Jurkat, Clone E6-1 (cell line): ENCODE results near the gene CPA1. TPM values are rescaled to one million over a fixed set of nuclear protein-coding genes. Genes with fewer than 3 reads are reported as not detected.

Experiments used
- DNase-seq: peaks from one replicate; pipeline ENCODE4 v3.0.0-alpha.2; 2011; ENCODE audit warnings: low read depth, low spot score
- H3K4me3 ChIP-seq: 2 replicates; pipeline ENCODE4 v1.5.1; 2011; ENCODE audit warnings: mild to moderate bottlenecking, low read length, control low read depth, moderate library complexity
- polyA plus RNA-seq: library from polyadenylated mRNA; unstranded; fragments of >200 nt; gene quantifications from one replicate; pipeline ENCODE4 v1.2.1, GENCODE V29; 2012; ENCODE audit warnings: missing spikeins; ENCODE audit not compliant: insufficient read length, insufficient read depth

The CPA1 gene
- not detected for polyA plus RNA-seq

DNA sequence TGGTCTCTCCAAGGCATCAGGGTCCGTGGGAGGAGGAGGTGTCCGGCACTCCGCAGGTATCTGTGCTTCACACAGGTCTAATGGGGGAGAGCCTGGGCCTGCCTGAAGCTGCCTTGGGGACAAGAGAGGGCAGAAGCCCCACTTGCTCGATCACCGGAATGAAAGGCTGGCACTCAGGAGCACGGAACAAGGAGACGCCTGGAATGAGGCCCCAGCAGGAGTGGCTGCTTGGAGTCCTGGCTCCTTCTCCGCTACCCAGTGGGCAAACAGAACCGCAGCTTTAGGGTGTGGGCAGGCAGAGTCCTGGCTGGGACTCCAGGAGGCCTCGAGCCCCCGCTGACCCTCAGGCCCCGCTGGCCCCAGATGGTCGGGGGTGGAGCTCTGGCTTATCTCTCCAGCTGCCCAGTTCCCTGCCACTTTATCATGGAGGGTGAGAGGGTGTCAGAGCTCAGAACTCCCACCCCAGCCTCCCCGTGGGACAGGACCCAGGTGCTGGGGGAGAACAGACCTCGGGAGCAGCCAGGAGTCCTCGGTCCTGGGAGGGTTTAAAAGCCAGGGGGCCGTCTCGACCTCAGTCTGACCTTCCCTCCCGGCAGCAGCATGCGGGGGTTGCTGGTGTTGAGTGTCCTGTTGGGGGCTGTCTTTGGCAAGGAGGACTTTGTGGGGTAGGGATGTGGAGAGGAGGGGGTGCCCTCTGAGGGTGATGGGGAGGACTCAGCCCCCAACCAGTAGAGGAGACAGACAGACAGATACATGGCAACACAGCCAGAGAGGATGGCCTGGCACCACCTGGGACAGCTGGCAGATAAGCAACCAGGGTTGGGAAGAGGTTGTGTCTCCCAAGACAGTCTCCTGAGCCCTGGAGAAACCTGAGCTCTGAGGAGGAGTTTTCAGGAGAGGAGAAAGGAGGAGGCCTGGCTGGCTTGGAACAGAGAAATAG is at the start of gene CPA1:
TSS of gene CPA1 (plus strand) at position 574 of the 940 bp plus-strand sequence. CDS start at position 601, 27 bp downstream.
- H3K4me3 ChIP-seq, result no peak within 1 kb of the TSS
- no peak for DNase-seq

DNA sequence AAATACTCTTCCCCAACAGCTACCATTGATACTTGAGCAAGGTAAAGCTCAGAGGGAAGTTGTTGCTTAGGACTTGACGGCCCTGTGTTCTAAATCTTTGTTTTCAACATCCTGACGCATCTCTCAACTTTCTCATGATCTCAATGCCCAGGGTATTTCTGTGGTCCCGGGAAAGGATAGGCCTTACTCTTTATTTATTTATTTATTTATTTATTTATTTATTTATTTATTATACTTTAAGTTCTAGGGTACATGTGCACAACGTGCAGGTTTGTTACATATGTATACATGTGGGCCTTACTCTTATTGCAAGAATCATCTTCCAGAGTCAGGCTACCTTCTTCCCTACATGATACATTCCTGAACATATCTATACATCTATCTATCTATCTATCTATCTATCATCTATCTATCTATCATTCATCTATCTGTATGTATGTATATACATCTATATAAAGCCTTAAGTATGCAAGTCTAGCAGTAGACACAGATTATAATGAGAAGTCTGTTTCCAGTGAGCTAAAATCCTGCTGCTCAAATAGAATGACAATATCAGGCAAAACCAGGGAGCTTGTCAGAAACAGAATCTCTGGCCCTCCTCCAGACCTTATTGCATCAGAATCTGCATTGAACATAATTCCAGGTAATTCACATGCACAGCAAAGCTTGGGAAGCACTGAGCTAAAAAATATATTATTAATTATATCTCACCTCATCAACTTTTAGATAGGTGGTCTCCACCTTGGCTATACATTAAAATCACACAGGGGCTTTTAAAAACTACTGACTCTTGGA is 47.8 kb upstream of the CPA1 start:
- DNase-seq, result no peak
- H3K4me3 ChIP-seq, result no peak overlapping the region

- no peak for DNase-seq
- H3K4me3 ChIP-seq, result no peak overlapping the region
These were observed 46.5 kb upstream of the CPA1 start for GRCh38 chr7:130333832-130334231.

DNA sequence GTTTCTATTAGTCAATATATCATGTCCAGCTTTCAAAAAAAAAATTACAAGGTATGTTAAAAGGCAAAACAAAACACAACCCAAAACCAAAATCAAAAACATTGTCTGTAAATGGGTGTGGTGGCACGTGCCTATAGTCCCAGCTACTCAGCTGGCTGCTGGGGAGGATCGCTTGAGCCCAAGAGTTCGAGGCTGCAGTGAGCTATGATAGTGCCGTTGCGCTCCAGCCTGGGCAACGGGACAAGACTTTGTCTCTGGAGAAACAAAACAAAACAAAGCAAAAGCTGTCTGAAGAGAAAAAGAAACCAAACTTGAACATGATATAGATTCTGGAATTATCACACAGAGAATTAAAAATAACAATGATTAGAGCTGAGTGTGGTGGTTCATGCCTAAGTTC is 46.0 kb upstream of the CPA1 start:
- H3K4me3 ChIP-seq, result no peak overlapping the region
- DNase-seq, result no peak

DNA sequence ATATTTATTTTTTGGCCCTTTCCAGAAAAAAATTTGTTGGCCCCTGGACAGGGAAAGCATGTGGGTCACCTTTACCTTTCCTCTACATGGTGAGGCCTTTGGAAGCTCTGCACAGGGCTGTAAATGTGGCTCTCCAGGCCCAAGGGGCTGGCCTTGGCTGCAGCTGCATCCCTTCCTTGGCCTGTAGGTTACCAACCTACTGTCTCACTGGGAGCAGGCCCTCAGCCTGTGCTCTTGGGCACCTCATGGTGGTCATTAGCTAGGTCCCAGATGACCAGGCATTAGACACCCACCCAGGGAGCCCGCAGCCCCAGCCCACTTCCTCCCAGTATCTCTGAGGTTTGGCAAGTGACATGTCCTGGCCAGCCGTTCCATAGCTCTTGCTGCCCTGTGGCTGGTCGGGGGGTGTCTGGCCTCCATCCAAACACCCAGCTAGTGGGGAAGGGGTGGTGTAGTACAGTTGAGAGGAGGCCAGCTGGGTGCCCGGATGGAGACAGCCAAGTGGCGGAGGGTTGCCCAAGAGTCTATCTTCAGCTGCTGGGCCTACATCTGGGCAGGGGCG is 42.8 kb upstream of the CPA1 start:
- no peak overlapping the region for H3K4me3 ChIP-seq
- no peak for DNase-seq

DNA sequence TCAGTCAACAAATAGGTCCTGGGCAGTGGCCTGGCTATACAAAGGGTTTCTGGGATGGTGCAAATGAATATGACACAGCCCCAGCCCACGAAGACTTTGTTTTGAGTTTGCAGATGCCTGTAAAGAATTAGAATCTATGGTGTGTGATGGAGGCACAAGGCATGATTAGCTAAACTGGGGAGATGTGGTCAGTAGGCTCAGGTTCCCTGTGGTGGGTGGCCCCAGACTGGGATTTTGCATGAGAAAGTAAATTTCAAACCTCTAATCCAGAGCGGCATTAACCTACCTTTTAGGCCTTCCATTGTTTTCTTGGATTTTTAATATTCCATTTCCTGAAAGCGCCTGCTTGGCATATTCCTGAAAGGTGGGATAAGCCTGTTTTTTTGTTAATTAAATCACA is 42.1 kb upstream of the CPA1 start:
- no peak for DNase-seq

GRCh38 chr7:130341882-130342281 is 38.4 kb upstream of the CPA1 start:
- H3K4me3 ChIP-seq, result no peak overlapping the region
- DNase-seq, result no peak

More for the DNA sequence above, 42.1 kb upstream of the CPA1 start:
- no peak overlapping the region for H3K4me3 ChIP-seq

- no peak overlapping the region for H3K4me3 ChIP-seq
- no peak for DNase-seq
These were observed 37.5 kb upstream of the CPA1 start for GRCh38 chr7:130342701-130343380.

- no peak within 1 kb of the TSS for H3K4me3 ChIP-seq
- DNase-seq, result no peak
These were observed 35.9 kb upstream of the CPA1 start, which contains the start of gene CPA5 for GRCh38 chr7:130344271-130344866. Gene CPA5 (plus strand): TSS chr7:130344816. CDS start chr7:130346486, 1,670 bp downstream.

GRCh38 chr7:130345136-130345535 is 35.2 kb upstream of the CPA1 start:
- no peak for DNase-seq
- H3K4me3 ChIP-seq, result no peak overlapping the region

GRCh38 chr7:130345725-130346124 is 34.6 kb upstream of the CPA1 start:
- H3K4me3 ChIP-seq, result no peak overlapping the region
- no peak for DNase-seq

DNA sequence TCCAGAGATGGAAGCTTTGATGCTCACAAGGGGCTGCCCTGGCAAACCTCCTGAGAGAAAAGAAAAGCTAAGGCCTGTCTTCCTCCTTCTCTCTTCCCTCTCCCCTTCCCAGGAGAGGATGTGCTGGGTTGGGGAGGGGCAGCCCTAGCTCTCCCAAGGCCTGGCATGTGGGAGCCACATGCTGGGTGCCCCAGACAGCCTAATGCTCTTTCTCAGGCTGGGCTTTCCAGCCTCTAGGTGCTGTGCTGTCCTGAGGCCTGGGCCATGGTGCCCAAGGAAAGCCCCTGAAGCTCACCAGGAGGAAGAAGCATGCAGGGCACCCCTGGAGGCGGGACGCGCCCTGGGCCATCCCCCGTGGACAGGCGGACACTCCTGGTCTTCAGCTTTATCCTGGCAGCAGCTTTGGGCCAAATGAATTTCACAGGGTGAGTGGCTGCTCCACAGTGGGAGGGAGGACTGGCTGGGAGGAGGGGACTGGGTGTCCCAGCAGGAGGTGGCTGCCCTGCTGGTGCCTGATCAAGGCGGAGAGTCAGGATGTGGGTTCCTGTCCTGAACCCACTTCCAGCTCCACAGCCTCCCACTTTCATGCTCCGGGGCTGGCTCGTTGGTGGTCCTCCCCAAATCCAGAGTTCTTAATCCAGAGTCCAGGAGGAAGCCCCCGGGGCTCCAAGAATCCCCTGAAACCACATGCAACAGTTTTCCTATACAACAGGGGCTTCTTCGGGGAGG is 34.0 kb upstream of the CPA1 start:
- DNase-seq, result no peak
- no peak overlapping the region for H3K4me3 ChIP-seq

DNA sequence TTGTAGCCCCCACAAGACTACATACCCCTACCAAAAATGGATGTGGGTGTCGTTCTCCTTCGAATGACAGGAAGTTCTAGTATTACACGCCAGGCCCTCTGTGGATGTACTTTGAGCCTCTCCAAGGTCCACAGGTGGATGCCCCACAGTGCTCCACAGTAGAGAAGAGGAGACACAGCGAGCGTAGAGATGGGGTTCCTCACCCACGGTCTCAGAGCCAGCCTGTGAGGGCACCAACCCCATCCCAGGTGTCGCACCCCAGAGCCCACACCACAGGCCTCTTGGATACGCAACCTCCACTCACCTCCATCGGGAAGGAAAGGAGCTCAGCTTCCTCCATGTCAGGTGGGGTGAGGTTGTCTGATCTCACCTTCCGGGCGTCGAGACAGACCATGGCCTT is 33.4 kb upstream of the CPA1 start:
- no peak overlapping the region for H3K4me3 ChIP-seq
- DNase-seq, result no peak

DNA sequence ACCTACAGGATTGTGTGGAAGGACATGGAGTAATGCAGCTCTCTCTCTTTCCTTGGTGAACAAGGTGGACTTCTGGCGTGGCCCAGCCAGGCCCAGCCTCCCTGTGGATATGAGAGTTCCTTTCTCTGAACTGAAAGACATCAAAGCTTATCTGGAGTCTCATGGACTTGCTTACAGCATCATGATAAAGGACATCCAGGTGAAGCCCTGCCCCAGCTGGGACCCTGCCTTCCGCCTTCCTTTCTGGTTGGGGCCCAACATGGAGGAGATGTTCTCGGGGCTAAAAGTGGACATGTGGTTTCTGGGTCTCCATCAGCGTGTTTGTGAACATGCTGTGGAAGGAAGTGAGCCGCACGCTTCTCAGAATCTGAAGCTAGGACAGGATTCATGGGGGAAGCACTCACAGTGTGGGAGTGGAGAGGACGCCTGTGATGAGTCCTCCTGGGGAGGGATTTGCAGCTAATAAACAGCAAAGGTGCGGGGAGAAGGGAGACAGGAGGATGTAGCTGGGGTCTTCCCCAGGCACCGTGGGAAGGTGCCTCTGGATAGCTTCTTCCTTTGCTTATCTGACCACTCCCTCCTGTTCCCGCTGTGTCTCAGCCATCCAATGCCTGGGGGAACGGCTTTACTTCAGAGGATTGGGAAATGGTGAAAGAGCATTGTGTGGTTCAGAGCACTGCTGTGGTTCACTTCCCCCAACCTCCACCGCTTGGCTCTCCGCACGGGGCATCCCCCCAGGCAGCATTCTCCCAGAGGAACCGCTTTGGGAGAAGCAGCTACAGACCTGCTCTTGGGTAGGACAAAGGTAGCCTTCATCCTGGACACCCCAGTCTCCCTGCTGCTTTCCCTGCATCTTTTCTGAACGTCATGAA is 30.1 kb upstream of the CPA1 start:
- no peak for DNase-seq

GRCh38 chr7:130350945-130351790 is 29.1 kb upstream of the CPA1 start:
- no peak overlapping the region for H3K4me3 ChIP-seq
- no peak for DNase-seq

More for the DNA sequence above, 30.1 kb upstream of the CPA1 start:
- H3K4me3 ChIP-seq, result no peak overlapping the region

DNA sequence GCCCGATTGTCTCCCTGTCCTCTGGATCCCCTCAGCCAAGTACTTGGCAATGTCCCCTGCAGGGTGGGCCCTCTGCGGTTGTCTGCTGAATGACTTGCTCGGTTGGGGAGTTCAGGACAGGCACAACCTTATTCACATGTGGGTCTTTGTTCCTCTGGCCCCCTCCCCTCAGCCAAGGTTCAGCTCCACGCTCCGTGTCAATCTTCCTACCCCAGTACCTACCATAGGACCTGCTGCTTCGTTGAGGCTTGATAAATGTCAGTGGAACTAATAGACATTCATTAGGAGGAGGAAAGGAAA is 28.6 kb upstream of the CPA1 start:
- no peak overlapping the region for H3K4me3 ChIP-seq
- DNase-seq, result no peak
